Mononuclear cell (primary cell): Measurements from ENCODE around the gene PPAT. TPM values are rescaled to one million over a fixed set of nuclear protein-coding genes. Genes with fewer than 3 reads are reported as not detected.
"Not testable (repeated sequence)": the region's sequence is repeated elsewhere in the genome, so short reads cannot be mapped to it uniquely, and the experiment has no call there.

Experiments
- H3K27me3 ChIP-seq: 2 replicates; pipeline ENCODE4 v1.6.0; 2011; ENCODE audit warnings: low read length, control low read depth; ENCODE audit not compliant: insufficient read depth
- H3K4me1 ChIP-seq: 2 replicates; pipeline ENCODE4 v1.5.1; 2011; ENCODE audit warnings: mild to moderate bottlenecking, low read length, control low read depth; ENCODE audit not compliant: insufficient read depth
- H3K4me3 ChIP-seq: 2 replicates; pipeline ENCODE4 v1.5.1; 2011; ENCODE audit warnings: mild to moderate bottlenecking, low read length, moderate library complexity
- H3K9me3 ChIP-seq: 2 replicates; pipeline ENCODE4 v1.5.1; 2011; ENCODE audit warnings: low read depth, mild to moderate bottlenecking, control low read depth, low read length
- total RNA-seq: library from RNA; depleted of rRNA; stranded (reverse); fragments of >200 nt; gene quantifications from one replicate; pipeline ENCODE4 v1.2.3, GENCODE V29; 2012

Gene PPAT
- total RNA-seq, 1 donor, result 5.4 TPM

DNA sequence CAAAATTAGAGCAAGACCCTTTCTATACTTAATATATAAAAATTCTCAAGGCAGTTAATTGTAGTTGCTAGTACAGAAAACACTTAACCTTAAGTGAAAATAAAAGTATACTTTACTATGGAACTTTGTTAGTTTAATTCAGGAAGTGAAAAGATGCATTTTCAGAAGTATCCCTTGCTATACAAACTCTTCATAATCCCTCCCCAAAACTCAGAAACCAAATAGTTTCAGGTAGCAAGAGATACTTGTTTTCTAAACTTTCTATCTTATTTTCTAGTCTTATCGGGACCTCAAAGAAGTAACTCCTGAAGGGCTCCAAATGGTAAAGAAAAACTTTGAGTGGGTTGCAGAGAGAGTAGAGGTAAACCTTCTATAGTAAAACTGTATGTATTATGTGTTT lies 14.9 kb upstream of the PPAT start:
- Histone ChIP-seq H3K4me3 (no peak overlapping the region), H3K27me3 (no peaks in the 10 kb centered on the region), H3K9me3 (no peaks in the 10 kb centered on the region), H3K4me1 (no peaks in the 10 kb centered on the region)

DNA sequence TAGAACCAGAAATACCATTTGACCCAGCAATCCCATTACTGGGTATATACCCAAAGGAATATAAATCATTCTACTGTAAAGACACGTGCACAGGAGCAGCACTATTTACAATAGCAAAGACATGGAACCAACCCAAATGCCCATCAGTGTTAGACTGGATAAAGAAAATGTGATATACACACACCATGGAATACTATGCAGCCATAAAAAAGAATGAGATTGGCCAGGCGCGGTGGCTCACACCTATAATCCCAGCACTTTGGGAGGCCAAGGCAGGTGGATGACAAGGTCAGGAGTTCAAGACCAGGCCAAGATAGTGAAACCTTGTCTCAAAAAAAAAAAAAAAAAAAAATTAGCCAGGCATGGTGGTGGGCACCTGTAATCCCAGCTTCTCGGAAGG lies 14.1 kb upstream of the PPAT start:
- not testable (repeated sequence) for H3K27me3 ChIP-seq, H3K4me1 ChIP-seq, H3K9me3 ChIP-seq, H3K4me3 ChIP-seq

DNA sequence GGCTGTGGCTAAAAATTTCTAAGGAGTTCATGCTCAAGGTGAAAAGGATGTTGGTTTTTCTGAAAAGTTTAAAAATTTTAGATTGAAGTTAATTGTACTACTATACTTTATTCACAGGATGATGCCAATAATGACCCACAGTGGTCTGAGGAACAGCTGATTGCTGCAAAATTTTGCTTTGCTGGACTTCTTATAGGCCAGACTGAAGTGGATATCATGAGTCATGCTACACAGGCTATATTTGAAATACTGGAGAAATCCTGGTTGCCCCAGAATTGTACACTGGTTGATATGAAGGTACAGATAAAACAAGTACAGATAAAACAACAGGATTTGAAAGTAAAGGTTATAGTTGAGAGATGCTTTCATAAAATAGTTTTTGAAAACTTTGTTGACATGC lies 12.9 kb upstream of the PPAT start:
- H3K4me3 ChIP-seq, result no peak overlapping the region
- H3K4me1 ChIP-seq, result no peaks in the 10 kb centered on the region
- H3K27me3 ChIP-seq, result no peaks in the 10 kb centered on the region
- no peaks in the 10 kb centered on the region for H3K9me3 ChIP-seq

DNA sequence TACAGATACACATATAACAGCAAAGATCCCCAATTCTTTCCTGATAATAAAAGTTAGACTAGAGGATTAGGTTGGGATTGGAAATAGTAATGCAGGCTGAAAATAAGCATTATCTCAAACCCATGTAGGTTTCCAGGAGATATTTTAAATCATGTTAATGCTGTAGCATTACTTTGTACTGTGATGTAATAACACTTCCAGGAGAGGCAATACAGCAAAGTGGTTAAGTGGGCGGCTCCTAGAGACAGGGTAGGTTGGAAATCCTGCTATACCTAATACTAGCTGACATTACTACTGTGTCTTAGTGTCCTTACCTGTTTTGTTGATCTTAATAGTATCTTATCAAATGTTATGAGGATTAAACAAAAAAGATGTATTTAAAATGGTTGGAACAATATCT lies 10.3 kb upstream of the PPAT start:
- Histone ChIP-seq H3K9me3 (no peaks in the 10 kb centered on the region), H3K27me3 (no peaks in the 10 kb centered on the region), H3K4me1 (no peaks in the 10 kb centered on the region), H3K4me3 (no peak overlapping the region)

GRCh38 chr4:56444719-56445118 lies 9.3 kb upstream of the PPAT start:
- Histone ChIP-seq H3K4me3 (no peak overlapping the region), H3K4me1 (no peaks in the 10 kb centered on the region), H3K27me3 (no peaks in the 10 kb centered on the region), H3K9me3 (no peaks in the 10 kb centered on the region)

DNA sequence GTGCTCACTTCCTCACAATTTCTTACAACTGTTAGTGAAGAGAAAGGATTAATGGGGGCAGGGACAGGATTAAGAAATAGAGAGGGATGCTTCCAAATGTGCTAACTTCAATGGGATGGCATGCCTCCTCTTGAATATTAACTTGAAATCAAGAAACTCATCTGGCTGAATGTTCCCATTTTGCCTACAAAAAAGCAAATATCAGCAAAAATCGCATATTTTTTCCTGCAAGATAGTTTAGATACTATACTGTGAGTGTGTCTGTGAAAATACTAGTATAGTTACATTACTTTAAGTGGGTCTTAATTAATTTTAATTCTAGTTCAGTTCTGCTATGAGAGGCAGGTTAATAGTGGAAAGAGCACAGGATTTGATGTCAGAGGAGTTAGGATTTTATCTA lies 5.6 kb upstream of the PPAT start:
- no peaks in the 10 kb centered on the region for H3K27me3 ChIP-seq
- peaks cover 12% of the 10 kb centered on the region for H3K4me1 ChIP-seq
- H3K4me3 ChIP-seq, result no peak overlapping the region
- no peaks in the 10 kb centered on the region for H3K9me3 ChIP-seq

DNA sequence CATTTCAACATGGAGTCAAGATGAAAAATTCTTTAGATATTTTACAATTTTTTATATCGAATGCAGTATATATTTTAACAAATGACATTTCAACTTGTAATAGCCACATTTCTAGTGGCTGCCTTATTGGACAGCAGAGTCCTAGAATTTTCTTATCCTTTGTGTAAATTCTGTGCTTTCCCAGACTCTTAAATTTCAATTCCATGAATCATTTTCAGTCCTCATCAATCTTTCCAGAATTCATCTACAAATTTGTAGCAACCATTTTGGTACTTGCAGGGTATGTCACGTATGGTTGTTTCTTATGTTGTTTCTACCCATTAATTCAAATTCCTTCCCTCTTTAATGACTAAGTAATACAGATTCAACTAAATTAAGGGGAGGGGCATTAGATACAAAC lies 3.4 kb upstream of the PPAT start:
- no peak overlapping the region for H3K4me3 ChIP-seq
- peaks cover 25% of the 10 kb centered on the region for H3K4me1 ChIP-seq
- no peaks in the 10 kb centered on the region for H3K9me3 ChIP-seq
- H3K27me3 ChIP-seq, result no peaks in the 10 kb centered on the region

DNA sequence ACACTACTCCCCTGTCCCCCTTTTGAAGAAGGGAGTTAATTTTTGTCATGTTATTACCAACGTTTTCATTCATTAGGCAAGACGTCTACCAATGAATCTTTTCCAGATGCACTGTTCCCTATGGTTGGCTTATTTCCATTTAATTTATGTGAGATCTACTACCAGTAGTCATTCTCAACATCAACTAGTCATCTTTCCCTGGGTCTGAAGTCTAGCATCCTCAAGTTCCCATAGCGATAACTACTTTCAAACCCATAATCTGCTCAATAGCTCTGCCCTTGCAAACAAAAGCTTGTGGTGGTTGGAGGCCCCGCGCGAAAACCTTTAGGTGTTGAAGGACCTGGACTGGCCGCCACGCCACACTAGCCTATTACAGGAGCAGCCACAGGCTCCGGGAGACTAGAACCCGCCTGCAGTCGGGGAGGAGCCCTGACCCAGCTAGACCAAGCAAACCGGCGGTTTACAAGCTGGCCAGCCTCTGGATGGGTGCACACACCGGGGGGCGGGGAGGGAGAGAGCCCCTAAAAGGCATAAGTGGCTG lies 746 bp downstream of the PPAT start:
- Histone ChIP-seq H3K27me3 (no peaks in the 10 kb centered on the region), H3K4me3 (peak overlapping the region; percentile 82), H3K9me3 (no peaks in the 10 kb centered on the region), H3K4me1 (peaks cover 28% of the 10 kb centered on the region)

DNA sequence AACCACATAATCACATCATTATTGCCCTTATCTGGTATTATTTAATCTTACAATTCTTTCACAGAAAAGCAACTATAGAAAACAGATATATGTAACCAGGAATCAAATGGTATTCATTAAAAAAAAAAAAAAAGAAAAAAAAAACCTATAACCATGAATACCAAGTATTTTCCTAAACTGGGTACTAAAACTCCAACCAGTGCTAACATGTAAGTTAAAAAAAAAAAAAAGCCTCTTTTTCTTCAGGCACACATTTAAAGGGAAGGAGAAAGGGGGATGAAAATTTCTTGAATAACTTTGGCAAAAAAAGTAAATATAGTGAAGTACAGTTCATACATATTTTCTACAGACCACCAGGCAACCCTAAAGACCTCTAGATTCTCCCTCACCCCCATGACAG lies 2.1 kb downstream of the PPAT start:
- H3K27me3 ChIP-seq, result no peaks in the 10 kb centered on the region
- H3K4me3 ChIP-seq, result no peak overlapping the region
- H3K9me3 ChIP-seq, result no peaks in the 10 kb centered on the region
- peaks cover 28% of the 10 kb centered on the region for H3K4me1 ChIP-seq

GRCh38 chr4:56430203-56430602 lies 5.2 kb downstream of the PPAT start:
- Histone ChIP-seq H3K9me3 (no peaks in the 10 kb centered on the region), H3K4me1 (peaks cover 16% of the 10 kb centered on the region), H3K27me3 (no peaks in the 10 kb centered on the region), H3K4me3 (no peak overlapping the region)

- Histone ChIP-seq H3K9me3 (no peaks in the 10 kb centered on the region), H3K27me3 (no peaks in the 10 kb centered on the region), H3K4me3 (no peak overlapping the region), H3K4me1 (no peaks in the 10 kb centered on the region)
These were observed 8.2 kb downstream of the PPAT start for GRCh38 chr4:56427179-56427578.

- no peaks in the 10 kb centered on the region for H3K9me3 ChIP-seq
- H3K4me1 ChIP-seq, result no peaks in the 10 kb centered on the region
- H3K4me3 ChIP-seq, result no peak overlapping the region
- H3K27me3 ChIP-seq, result no peaks in the 10 kb centered on the region
These were observed 9.1 kb downstream of the PPAT start for GRCh38 chr4:56426273-56426672.

GRCh38 chr4:56425518-56425917 lies 9.9 kb downstream of the PPAT start:
- no peak overlapping the region for H3K4me3 ChIP-seq
- H3K9me3 ChIP-seq, result no peaks in the 10 kb centered on the region
- no peaks in the 10 kb centered on the region for H3K27me3 ChIP-seq
- no peaks in the 10 kb centered on the region for H3K4me1 ChIP-seq

DNA sequence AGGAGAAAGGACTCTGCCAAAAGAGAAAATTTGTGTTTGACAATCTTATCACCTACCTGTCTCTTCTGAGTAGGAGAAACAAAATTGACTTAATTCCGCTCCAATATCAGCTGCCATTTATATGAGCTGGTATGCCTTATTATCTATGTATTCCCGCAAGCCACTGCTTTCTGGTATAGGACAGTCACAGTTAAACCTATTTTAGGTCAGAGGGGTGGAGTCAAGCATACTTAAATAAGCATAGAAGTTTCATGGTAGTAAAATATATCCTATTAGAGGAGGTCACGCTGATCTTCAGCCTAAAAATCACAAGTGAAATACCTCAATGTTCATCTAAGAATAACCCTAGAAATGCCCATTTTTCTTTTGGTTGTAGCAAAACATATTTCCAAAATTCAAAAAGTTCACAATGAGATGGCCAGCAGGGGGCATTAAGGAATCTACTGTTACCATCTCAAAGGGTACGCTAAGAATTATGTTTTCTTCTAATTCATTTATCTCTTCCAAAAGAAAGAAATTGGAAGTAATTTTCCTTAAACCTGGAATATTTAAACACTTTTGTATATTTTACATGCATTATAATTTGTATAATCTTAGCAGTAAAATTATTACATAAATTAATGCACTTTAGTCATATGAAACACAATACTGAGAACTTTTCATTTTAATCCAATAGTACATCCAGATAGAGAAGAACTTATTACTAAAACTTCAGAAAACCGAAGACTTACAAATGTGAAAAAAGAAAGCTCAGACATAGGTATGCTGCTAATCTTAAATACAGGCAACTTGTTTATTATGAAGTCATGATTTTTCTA lies 10.5 kb downstream of the PPAT start:
- H3K4me3 ChIP-seq, result no peak overlapping the region
- no peaks in the 10 kb centered on the region for H3K9me3 ChIP-seq
- H3K27me3 ChIP-seq, result no peaks in the 10 kb centered on the region
- H3K4me1 ChIP-seq, result no peaks in the 10 kb centered on the region

DNA sequence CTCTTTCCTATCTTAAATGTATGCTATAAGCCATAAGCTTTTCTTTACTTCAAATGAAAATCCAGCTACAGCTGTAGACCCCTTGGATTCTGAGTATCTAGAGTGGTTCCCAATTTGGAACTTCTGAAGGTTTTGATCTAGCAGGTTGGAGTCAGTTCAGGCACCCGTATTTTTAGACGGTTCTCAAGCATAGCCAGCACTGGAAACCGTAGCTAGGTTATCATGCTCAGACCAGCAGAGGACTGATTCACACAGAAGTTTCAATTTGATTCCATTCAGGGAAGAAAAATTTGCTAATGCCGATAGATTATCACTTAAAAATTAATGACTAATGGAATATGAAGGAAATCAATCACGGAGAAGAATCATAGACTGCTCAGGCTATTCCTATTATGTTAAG lies 11.2 kb downstream of the PPAT start:
- Histone ChIP-seq H3K4me3 (no peak overlapping the region), H3K9me3 (no peaks in the 10 kb centered on the region), H3K27me3 (no peaks in the 10 kb centered on the region), H3K4me1 (no peaks in the 10 kb centered on the region)

GRCh38 chr4:56417396-56417795 lies 18.0 kb downstream of the PPAT start:
- no peak overlapping the region for H3K4me3 ChIP-seq
- no peaks in the 10 kb centered on the region for H3K4me1 ChIP-seq
- H3K9me3 ChIP-seq, result no peaks in the 10 kb centered on the region
- H3K27me3 ChIP-seq, result no peaks in the 10 kb centered on the region
